HEK293 (cell line): ENCODE data around the gene PCBP3.

Source experiments
- CTCF ChIA-PET: fragments of 350-600 bp; formaldehyde crosslinking; extraction: SDS; loops from one replicate; lab custom pipeline; 2021; ENCODE audit warnings: antibody characterized with exemption; lab: Yijun Ruan, JAX
- POLR2A ChIA-PET: fragments of 300-600 bp; formaldehyde crosslinking; extraction: SDS; loops from one replicate; lab custom pipeline; 2020; ENCODE audit warnings: antibody characterized with exemption, inconsistent platforms; lab: Yijun Ruan, JAX
- H3K27ac ChIP-seq: fragments of 200-500 bp; sonication (Bioruptor generic); 2 replicates; pipeline ENCODE4 v1.5.1; 2014; ENCODE audit warnings: low read depth, low read length, control low read depth, inconsistent platforms; ENCODE audit errors: extremely low read depth
- H3K36me3 ChIP-seq, 2 experiments: fragments of 200-500 bp in 1 of 2; sonication (Bioruptor generic) in 1 of 2; 1 replicate in 1 of 2; 2 replicates in 1 of 2; pipeline ENCODE4 v1.5.1; 2014 to 2017; ENCODE audit warnings: inconsistent platforms in 2 of 2, low read length in 2 of 2; ENCODE audit not compliant: control insufficient read depth in 2 of 2, insufficient read depth in 1 of 2
- H3K4me1 ChIP-seq: fragments of 200-500 bp; sonication (Bioruptor generic); 2 replicates; pipeline ENCODE4 v1.5.1; 2014; ENCODE audit warnings: mild to moderate bottlenecking, low read length, inconsistent platforms; ENCODE audit not compliant: control insufficient read depth, insufficient read depth
- H3K4me3 ChIP-seq: 2 replicates; pipeline ENCODE4 v1.5.1; 2011; ENCODE audit warnings: low read depth, mild to moderate bottlenecking, control low read depth, low read length, moderate library complexity
- H3K9me3 ChIP-seq: fragments of 200-500 bp; sonication (Bioruptor generic); 2 replicates; pipeline ENCODE4 v1.5.1; 2014; ENCODE audit warnings: low read depth, low read length, inconsistent platforms; ENCODE audit not compliant: control insufficient read depth, insufficient read depth
- GFI1B ChIP-seq: fragments of 450-650 bp; formaldehyde crosslinking; IDR thresholded peaks from 2 replicates; pipeline ENCODE4 v1.5.1; 2016; ENCODE audit warnings: missing biosample characterization, missing genetic modification characterization
- GLI4 ChIP-seq: fragments of 450-650 bp; formaldehyde crosslinking; IDR thresholded peaks from 2 replicates; pipeline ENCODE4 v1.5.1; 2016; ENCODE audit warnings: missing biosample characterization, missing genetic modification characterization
- GLIS1 ChIP-seq: fragments of 450-650 bp; formaldehyde crosslinking; IDR thresholded peaks from 2 replicates; pipeline ENCODE4 v1.5.1; 2016; ENCODE audit warnings: missing biosample characterization, missing genetic modification characterization
- GLIS2 ChIP-seq: fragments of 450-650 bp; formaldehyde crosslinking; IDR thresholded peaks from 2 replicates; pipeline ENCODE4 v1.5.1; 2016; ENCODE audit warnings: missing biosample characterization, missing genetic modification characterization
- HOXD13 ChIP-seq: sonication (generic); formaldehyde crosslinking; IDR thresholded peaks from 2 replicates; pipeline ENCODE4 v1.8.0; 2022; ENCODE audit warnings: missing genetic modification reagents, borderline replicate concordance
- KLF16 ChIP-seq: fragments of 450-650 bp; formaldehyde crosslinking; IDR thresholded peaks from 2 replicates; pipeline ENCODE4 v1.5.1; 2017; ENCODE audit warnings: missing biosample characterization, missing genetic modification characterization
- KLF7 ChIP-seq: fragments of 450-650 bp; formaldehyde crosslinking; IDR thresholded peaks from 2 replicates; pipeline ENCODE4 v1.5.1; 2016; ENCODE audit warnings: missing biosample characterization, missing genetic modification characterization, borderline replicate concordance
- KLF9 ChIP-seq: fragments of 450-650 bp; formaldehyde crosslinking; IDR thresholded peaks from 2 replicates; pipeline ENCODE4 v1.5.1; 2016; ENCODE audit warnings: missing biosample characterization, missing genetic modification characterization, low read depth
- RBAK ChIP-seq: fragments of 450-650 bp; formaldehyde crosslinking; IDR thresholded peaks from 2 replicates; pipeline ENCODE4 v1.5.1; 2016; ENCODE audit warnings: missing biosample characterization, missing genetic modification characterization
- SP2 ChIP-seq: fragments of 450-650 bp; formaldehyde crosslinking; IDR thresholded peaks from 2 replicates; pipeline ENCODE4 v1.5.1; 2016; ENCODE audit warnings: missing biosample characterization, missing genetic modification characterization
- SP3 ChIP-seq: fragments of 450-650 bp; formaldehyde crosslinking; IDR thresholded peaks from 2 replicates; pipeline ENCODE4 v1.5.1; 2016; ENCODE audit warnings: missing biosample characterization, missing genetic modification characterization
- TRIM28 ChIP-seq: IDR thresholded peaks from 2 replicates; pipeline ENCODE4 v1.6.1; 2011; ENCODE audit warnings: low read length, control low read depth, borderline replicate concordance
- ZBTB17 ChIP-seq: fragments of 450-650 bp; formaldehyde crosslinking; IDR thresholded peaks from 2 replicates; pipeline ENCODE4 v1.5.1; 2016; ENCODE audit warnings: missing biosample characterization, missing genetic modification characterization
- ZBTB7A ChIP-seq: fragments of 450-650 bp; formaldehyde crosslinking; IDR thresholded peaks from 2 replicates; pipeline ENCODE4 v1.5.1; 2016; ENCODE audit warnings: low read depth, missing biosample characterization, missing genetic modification characterization
- ZBTB8A ChIP-seq: fragments of 450-650 bp; formaldehyde crosslinking; IDR thresholded peaks from 2 replicates; pipeline ENCODE4 v1.5.1; 2016; ENCODE audit warnings: missing biosample characterization, missing genetic modification characterization
- ZNF202 ChIP-seq: fragments of 450-650 bp; formaldehyde crosslinking; IDR thresholded peaks from 2 replicates; pipeline ENCODE4 v1.5.1; 2016; ENCODE audit warnings: missing biosample characterization, missing genetic modification characterization, borderline replicate concordance
- ZNF302 ChIP-seq: fragments of 450-650 bp; formaldehyde crosslinking; IDR thresholded peaks from 2 replicates; pipeline ENCODE4 v1.5.1; 2016; ENCODE audit warnings: missing biosample characterization, missing genetic modification characterization, low read depth
- ZNF324 ChIP-seq: fragments of 450-650 bp; formaldehyde crosslinking; IDR thresholded peaks from 2 replicates; pipeline ENCODE4 v1.5.1; 2016; ENCODE audit warnings: missing biosample characterization, missing genetic modification characterization
- ZNF366 ChIP-seq: fragments of 450-650 bp; formaldehyde crosslinking; conservative IDR thresholded peaks from 2 replicates; pipeline ENCODE4 v1.5.1; 2016; ENCODE audit warnings: missing biosample characterization, missing genetic modification characterization
- ZNF473 ChIP-seq: fragments of 450-650 bp; formaldehyde crosslinking; IDR thresholded peaks from 2 replicates; pipeline ENCODE4 v1.5.1; 2017; ENCODE audit warnings: missing biosample characterization, missing genetic modification characterization
- ZNF521 ChIP-seq: fragments of 450-650 bp; formaldehyde crosslinking; IDR thresholded peaks from 2 replicates; pipeline ENCODE4 v1.5.1; 2017; ENCODE audit warnings: missing biosample characterization, mild to moderate bottlenecking, missing genetic modification characterization
- ZNF548 ChIP-seq: fragments of 450-650 bp; formaldehyde crosslinking; IDR thresholded peaks from 2 replicates; pipeline ENCODE4 v1.5.1; 2016; ENCODE audit warnings: missing biosample characterization, missing genetic modification characterization
- ZNF549 ChIP-seq: fragments of 450-650 bp; IDR thresholded peaks from 2 replicates; pipeline ENCODE4 v1.5.1; 2018; ENCODE audit warnings: missing biosample characterization, missing genetic modification characterization, mild to moderate bottlenecking, inconsistent platforms, moderate library complexity
- ZNF555 ChIP-seq: fragments of 450-650 bp; formaldehyde crosslinking; conservative IDR thresholded peaks from 2 replicates; pipeline ENCODE4 v1.5.1; 2017; ENCODE audit warnings: missing biosample characterization, mild to moderate bottlenecking, missing genetic modification characterization, inconsistent platforms
- ZNF561 ChIP-seq: fragments of 450-650 bp; IDR thresholded peaks from 2 replicates; pipeline ENCODE4 v1.5.1; 2018; ENCODE audit warnings: missing biosample characterization, missing genetic modification characterization, borderline replicate concordance
- ZNF670 ChIP-seq: fragments of 450-650 bp; formaldehyde crosslinking; IDR thresholded peaks from 2 replicates; pipeline ENCODE4 v1.5.1; 2016; ENCODE audit warnings: missing biosample characterization, missing genetic modification characterization, low read depth
- TF ChIP-seq, protein P1 (sequence below): fragments of 450-650 bp; formaldehyde crosslinking; optimal IDR thresholded peaks from 2 replicates; pipeline ENCODE3; 2016; ENCODE audit warnings: missing biosample characterization, mild to moderate bottlenecking, missing genetic modification characterization
- TF ChIP-seq, protein P2 (sequence below): fragments of 450-650 bp; formaldehyde crosslinking; IDR thresholded peaks from 2 replicates; pipeline ENCODE4; 2016; ENCODE audit warnings: missing biosample characterization, missing genetic modification characterization
- TF ChIP-seq, protein P3 (sequence below): fragments of 450-650 bp; formaldehyde crosslinking; IDR thresholded peaks from 2 replicates; pipeline ENCODE4 v1.5.1; 2016; ENCODE audit warnings: missing biosample characterization, missing genetic modification characterization
- TF ChIP-seq, protein P4 (sequence below): fragments of 450-650 bp; formaldehyde crosslinking; IDR thresholded peaks from 2 replicates; pipeline ENCODE4 v1.5.1; 2016; ENCODE audit warnings: missing biosample characterization, missing genetic modification characterization, low read depth

Gene PCBP3

DNA sequence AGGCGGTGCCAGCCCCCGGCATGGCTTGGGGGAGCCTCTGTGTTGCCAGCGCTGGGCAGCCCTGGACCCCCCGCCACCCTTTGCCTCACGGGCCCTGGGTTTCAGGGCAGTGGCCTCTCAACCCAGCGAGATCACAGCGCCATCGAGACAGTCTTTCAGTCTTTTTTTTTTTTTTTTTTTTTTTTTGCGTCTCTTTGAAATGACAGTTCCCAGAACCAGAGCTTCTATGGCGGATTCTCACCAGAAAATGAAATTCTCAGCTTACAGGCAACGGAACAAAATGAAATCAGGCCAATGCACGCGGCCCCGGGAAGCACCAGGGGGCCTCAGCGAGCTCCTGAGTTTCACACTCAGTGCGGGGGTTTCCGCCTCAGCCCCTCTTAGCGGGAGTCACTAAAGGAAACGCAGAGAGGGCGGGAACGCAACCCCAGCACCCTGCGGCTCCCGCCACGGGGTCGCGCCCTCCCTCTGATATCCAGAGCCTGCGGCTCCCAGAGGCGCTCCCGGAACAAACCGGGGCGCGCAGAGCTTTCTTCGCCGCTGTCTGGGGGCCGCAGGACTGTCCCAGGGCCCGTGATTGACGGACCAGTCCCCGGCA is 330.0 kb downstream of the PCBP3 start (continued):
- no peak for TF ChIP-seq GLI4 (tag by site-specific recombination)
- TF ChIP-seq, protein P1, sequence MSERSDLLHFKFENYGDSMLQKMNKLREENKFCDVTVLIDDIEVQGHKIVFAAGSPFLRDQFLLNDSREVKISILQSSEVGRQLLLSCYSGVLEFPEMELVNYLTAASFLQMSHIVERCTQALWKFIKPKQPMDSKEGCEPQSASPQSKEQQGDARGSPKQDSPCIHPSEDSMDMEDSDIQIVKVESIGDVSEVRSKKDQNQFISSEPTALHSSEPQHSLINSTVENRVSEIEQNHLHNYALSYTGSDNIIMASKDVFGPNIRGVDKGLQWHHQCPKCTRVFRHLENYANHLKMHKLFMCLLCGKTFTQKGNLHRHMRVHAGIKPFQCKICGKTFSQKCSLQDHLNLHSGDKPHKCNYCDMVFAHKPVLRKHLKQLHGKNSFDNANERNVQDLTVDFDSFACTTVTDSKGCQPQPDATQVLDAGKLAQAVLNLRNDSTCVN: no peak
- TF ChIP-seq ZNF561: peak; percentile 84
- no peak; the same call in 1 of the 2 replicates for TF ChIP-seq ZNF548 (tag by site-specific recombination)
- no peak for TF ChIP-seq ZNF670
- TF ChIP-seq RBAK (tag by site-specific recombination): no peak
- TF ChIP-seq ZNF549 (tag by site-specific recombination): no peak
- no peak; the same call in 1 of the 2 replicates for TF ChIP-seq ZBTB7A (tag by site-specific recombination)
- no peak for TF ChIP-seq ZNF473
- no peak for TF ChIP-seq ZNF555 (tag by site-specific recombination)
- TF ChIP-seq TRIM28: no peak
- no peak for TF ChIP-seq KLF7 (tag by site-specific recombination)
- TF ChIP-seq HOXD13: no peak
- TF ChIP-seq, protein P2, sequence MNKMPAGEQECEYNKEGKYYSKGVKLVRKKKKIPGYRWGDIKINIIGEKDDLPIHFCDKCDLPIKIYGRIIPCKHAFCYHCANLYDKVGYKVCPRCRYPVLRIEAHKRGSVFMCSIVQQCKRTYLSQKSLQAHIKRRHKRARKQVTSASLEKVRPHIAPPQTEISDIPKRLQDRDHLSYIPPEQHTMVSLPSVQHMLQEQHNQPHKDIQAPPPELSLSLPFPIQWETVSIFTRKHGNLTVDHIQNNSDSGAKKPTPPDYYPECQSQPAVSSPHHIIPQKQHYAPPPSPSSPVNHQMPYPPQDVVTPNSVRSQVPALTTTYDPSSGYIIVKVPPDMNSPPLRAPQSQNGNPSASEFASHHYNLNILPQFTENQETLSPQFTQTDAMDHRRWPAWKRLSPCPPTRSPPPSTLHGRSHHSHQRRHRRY (tag by site-specific recombination): no peak

DNA sequence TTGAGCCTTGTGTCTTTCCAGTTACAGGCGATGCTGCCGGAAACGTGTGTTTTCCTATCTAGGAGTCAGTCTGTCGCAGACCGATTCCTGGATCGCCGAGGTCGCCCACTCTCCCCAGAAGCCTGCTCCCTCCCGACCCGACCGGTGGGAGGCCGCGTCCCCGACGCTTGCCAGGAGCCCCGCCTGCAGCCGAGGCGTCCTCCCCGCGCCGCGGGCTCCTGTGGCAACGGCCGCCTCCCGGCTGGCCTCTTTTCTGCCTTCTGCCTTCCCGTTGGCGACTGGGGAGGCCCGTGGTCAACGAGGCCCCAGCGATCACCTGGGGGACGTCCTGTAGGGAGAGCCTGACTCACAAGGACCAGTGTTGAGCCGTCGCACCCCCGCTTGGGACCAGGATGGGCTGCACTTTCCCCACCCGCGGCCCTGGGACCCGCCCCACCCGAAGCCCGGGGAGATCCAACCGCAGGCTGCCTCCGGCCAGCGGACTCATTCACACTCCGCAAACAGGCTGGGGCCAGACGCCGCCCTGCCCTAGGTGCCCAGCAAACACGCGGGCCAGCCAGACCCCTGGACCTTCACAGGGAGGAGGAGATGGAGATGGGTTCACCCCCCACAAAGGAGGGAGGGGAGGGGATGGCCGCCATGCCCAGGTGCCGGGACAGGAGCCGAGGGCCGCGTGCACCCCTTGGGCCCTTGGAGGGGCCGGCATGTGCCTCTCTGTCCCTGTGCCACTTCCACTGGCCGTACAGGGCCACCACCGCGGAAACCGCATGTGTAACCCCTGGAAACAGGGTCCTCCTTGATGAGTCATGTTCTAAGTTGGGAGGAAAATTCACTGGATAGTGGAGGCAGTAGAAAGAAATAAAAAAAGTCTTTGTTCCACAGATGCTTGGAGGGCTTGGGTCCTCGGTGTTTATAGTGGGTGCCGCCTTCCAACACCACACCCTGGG is 330.8 kb downstream of the PCBP3 start:
- ChIA-PET CTCF (interaction anchor here (0.7 to 2.7 kb wide), 10 partner anchors 8 to 256 kb away, joined by 3 to 14 read pairs (median 4); no protein-coding TSS in a partner anchor), POLR2A (interaction anchor here (0.8 to 1.3 kb wide), 8 partner anchors 8 to 661 kb away, joined by 3 to 9 read pairs (median 4); partner anchors contain the start of genes COL6A1 and PRMT2)
- Histone ChIP-seq H3K4me3 (peak overlapping the region; percentile 24), H3K36me3 (no peaks in the 10 kb centered on the region), H3K27ac (peak overlapping the region; percentile 73), H3K4me1 (peaks cover 23% of the 10 kb centered on the region), H3K9me3 (no peaks in the 10 kb centered on the region)
- TF ChIP-seq ZBTB17 (tag by site-specific recombination): peak; percentile 98
- TF ChIP-seq ZNF302: no peak
- peak; percentile 66 for TF ChIP-seq SP2 (tag by site-specific recombination)
- 0 out of 2 replicates have a peak, but pooled peaks have one; percentile 14 for TF ChIP-seq ZNF548 (tag by site-specific recombination)
- no peak for TF ChIP-seq RBAK (tag by site-specific recombination)
- TF ChIP-seq GLIS2 (tag by site-specific recombination): peak; percentile 77
- TF ChIP-seq ZNF324 (tag by site-specific recombination): 0 out of 2 replicates have a peak, but pooled peaks have one; percentile 18
- TF ChIP-seq GLIS1 (tag by site-specific recombination): peak; percentile 84
- TF ChIP-seq GFI1B: no peak
- peak; percentile 58 for TF ChIP-seq SP3 (tag by site-specific recombination)
- TF ChIP-seq, protein P3, sequence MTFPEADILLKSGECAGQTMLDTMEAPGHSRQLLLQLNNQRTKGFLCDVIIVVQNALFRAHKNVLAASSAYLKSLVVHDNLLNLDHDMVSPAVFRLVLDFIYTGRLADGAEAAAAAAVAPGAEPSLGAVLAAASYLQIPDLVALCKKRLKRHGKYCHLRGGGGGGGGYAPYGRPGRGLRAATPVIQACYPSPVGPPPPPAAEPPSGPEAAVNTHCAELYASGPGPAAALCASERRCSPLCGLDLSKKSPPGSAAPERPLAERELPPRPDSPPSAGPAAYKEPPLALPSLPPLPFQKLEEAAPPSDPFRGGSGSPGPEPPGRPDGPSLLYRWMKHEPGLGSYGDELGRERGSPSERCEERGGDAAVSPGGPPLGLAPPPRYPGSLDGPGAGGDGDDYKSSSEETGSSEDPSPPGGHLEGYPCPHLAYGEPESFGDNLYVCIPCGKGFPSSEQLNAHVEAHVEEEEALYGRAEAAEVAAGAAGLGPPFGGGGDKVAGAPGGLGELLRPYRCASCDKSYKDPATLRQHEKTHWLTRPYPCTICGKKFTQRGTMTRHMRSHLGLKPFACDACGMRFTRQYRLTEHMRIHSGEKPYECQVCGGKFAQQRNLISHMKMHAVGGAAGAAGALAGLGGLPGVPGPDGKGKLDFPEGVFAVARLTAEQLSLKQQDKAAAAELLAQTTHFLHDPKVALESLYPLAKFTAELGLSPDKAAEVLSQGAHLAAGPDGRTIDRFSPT: peak; percentile 64; the same call in 1 of the 2 replicates
- peak; percentile 12; the same call in 1 of the 2 replicates for TF ChIP-seq ZBTB8A
- peak; percentile 7; the same call in 1 of the 2 replicates for TF ChIP-seq KLF16
- 0 out of 2 replicates have a peak, but pooled peaks have one; percentile 8 for TF ChIP-seq KLF9 (tag by site-specific recombination)
- 0 out of 2 replicates have a peak, but pooled peaks have one; percentile 19 for TF ChIP-seq GLI4 (tag by site-specific recombination)
- TF ChIP-seq, protein P4, sequence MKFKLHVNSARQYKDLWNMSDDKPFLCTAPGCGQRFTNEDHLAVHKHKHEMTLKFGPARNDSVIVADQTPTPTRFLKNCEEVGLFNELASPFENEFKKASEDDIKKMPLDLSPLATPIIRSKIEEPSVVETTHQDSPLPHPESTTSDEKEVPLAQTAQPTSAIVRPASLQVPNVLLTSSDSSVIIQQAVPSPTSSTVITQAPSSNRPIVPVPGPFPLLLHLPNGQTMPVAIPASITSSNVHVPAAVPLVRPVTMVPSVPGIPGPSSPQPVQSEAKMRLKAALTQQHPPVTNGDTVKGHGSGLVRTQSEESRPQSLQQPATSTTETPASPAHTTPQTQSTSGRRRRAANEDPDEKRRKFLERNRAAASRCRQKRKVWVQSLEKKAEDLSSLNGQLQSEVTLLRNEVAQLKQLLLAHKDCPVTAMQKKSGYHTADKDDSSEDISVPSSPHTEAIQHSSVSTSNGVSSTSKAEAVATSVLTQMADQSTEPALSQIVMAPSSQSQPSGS (tag by site-specific recombination): 0 out of 2 replicates have a peak, but pooled peaks have one; percentile 5
- TF ChIP-seq ZNF366 (tag by site-specific recombination): peak; percentile 50
- no peak for TF ChIP-seq ZNF521 (tag by site-specific recombination)
- peak; percentile 30; the same call in 1 of the 2 replicates for TF ChIP-seq ZNF202 (tag by site-specific recombination)
